OCI-LY7 (cell line): ENCODE results near the gene TCTN1. TPM values are rescaled to one million over a fixed set of nuclear protein-coding genes. Genes with fewer than 3 reads are reported as not detected.

ENCODE experiments used
- BruUV-seq: library from RNA; stranded (reverse); fragments of 400-500 nt; replicated peaks from 2 replicates; lab custom pipeline; 2021; lab: Mats Ljungman, UMichigan
- CTCF ChIA-PET: fragments of 300-600 bp; sonication (Branson Sonifier 250); formaldehyde crosslinking; loops from one replicate; lab custom pipeline; 2022; ENCODE audit warnings: antibody characterized with exemption; ENCODE audit not compliant: unreplicated experiment; lab: Charles Lee
- POLR2A ChIA-PET: fragments of 300-600 bp; sonication (Branson Sonifier 250); formaldehyde crosslinking; loops from one replicate; lab custom pipeline; 2022; ENCODE audit warnings: antibody characterized with exemption; lab: Charles Lee
- DNase-seq: peaks from one replicate; pipeline ENCODE4 v3.0.0-alpha.2; 2015; ENCODE audit warnings: low spot score
- H2AFZ ChIP-seq: fragments of 200-600 bp; sonication (generic), shearing (Covaris generic); 2 replicates; pipeline ENCODE4 v1.6.1; 2014; ENCODE audit warnings: mild to moderate bottlenecking, antibody characterized with exemption, low read length, moderate library complexity
- H3K27ac ChIP-seq: fragments of 200-600 bp; sonication (generic); 2 replicates; pipeline ENCODE4 v1.5.1; 2014; ENCODE audit warnings: mixed run types, low read depth, mild to moderate bottlenecking, moderate library complexity, low read length, inconsistent platforms; ENCODE audit not compliant: poor library complexity, severe bottlenecking
- H3K36me3 ChIP-seq: fragments of 200-600 bp; sonication (generic); 2 replicates; pipeline ENCODE4 v1.6.1; 2014; ENCODE audit warnings: mild to moderate bottlenecking, antibody characterized with exemption, low read length, moderate library complexity, mixed read lengths; ENCODE audit not compliant: insufficient read depth
- H3K4me1 ChIP-seq: fragments of 200-600 bp; sonication (generic); 2 replicates; pipeline ENCODE4 v1.5.1; 2014; ENCODE audit warnings: mild to moderate bottlenecking, low read length; ENCODE audit not compliant: insufficient read depth, poor library complexity, severe bottlenecking
- H3K4me2 ChIP-seq: fragments of 200-600 bp; sonication (generic); 2 replicates; pipeline ENCODE4 v1.6.1; 2014; ENCODE audit warnings: mild to moderate bottlenecking, low read length
- H3K4me3 ChIP-seq: fragments of 200-600 bp; sonication (generic); 2 replicates; pipeline ENCODE4 v1.5.1; 2014; ENCODE audit warnings: mild to moderate bottlenecking, low read depth, low read length; ENCODE audit not compliant: poor library complexity, severe bottlenecking
- H3K79me2 ChIP-seq: fragments of 200-600 bp; sonication (generic); 2 replicates; pipeline ENCODE4 v1.6.1; 2016; ENCODE audit warnings: low read depth, mild to moderate bottlenecking, low read length, moderate library complexity, mixed read lengths; ENCODE audit not compliant: insufficient read depth
- H3K9me2 ChIP-seq: fragments of 200-600 bp; sonication (generic); 2 replicates; pipeline ENCODE4 v1.6.1; 2016; ENCODE audit warnings: mild to moderate bottlenecking, low read length, mixed read lengths; ENCODE audit not compliant: insufficient read depth
- H3K9me3 ChIP-seq: fragments of 200-600 bp; sonication (generic); 2 replicates; pipeline ENCODE4 v1.6.1; 2014; ENCODE audit warnings: mild to moderate bottlenecking, mixed run types, low read length, mixed read lengths
- H4K20me1 ChIP-seq: fragments of 200-600 bp; sonication (generic); 2 replicates; pipeline ENCODE4 v1.6.1; 2014; ENCODE audit warnings: mild to moderate bottlenecking, antibody characterized with exemption, low read length, moderate library complexity, mixed read lengths; ENCODE audit not compliant: insufficient read depth
- EZH2phosphoT487 ChIP-seq: fragments of 200-600 bp; sonication (generic); IDR thresholded peaks from 2 replicates; pipeline ENCODE4 v1.6.1; 2018; ENCODE audit warnings: low read depth, borderline replicate concordance, mild to moderate bottlenecking, mixed run types, antibody characterized with exemption, low read length, moderate library complexity, mixed read lengths
- intact Hi-C: fragments of 100-400 bp; cut with micrococcal nuclease; formaldehyde crosslinking; loops from one replicate; pipeline ENCODE4 v1.10.0; 2022; ENCODE audit not compliant: unreplicated experiment
- total RNA-seq, 2 experiments: library from RNA; depleted of rRNA in 1 of 2; stranded (reverse); fragments of >200 nt in 1 of 2; shearing (Covaris generic) in 1 of 2; gene quantifications; 2 replicates each; pipeline ENCODE4 v1.2.3, GENCODE V29; 2014 to 2022
- TF ChIP-seq, protein P1 (sequence below): fragments of 200-600 bp; sonication (generic); conservative IDR thresholded peaks from 2 replicates; pipeline ENCODE4 v1.5.1; 2014; ENCODE audit warnings: mild to moderate bottlenecking, antibody characterized with exemption, low read length, moderate library complexity, mixed read lengths

Gene TCTN1
- total RNA-seq, 2 experiments from 2014 or later, result 8.7 to 19.9 TPM

DNA sequence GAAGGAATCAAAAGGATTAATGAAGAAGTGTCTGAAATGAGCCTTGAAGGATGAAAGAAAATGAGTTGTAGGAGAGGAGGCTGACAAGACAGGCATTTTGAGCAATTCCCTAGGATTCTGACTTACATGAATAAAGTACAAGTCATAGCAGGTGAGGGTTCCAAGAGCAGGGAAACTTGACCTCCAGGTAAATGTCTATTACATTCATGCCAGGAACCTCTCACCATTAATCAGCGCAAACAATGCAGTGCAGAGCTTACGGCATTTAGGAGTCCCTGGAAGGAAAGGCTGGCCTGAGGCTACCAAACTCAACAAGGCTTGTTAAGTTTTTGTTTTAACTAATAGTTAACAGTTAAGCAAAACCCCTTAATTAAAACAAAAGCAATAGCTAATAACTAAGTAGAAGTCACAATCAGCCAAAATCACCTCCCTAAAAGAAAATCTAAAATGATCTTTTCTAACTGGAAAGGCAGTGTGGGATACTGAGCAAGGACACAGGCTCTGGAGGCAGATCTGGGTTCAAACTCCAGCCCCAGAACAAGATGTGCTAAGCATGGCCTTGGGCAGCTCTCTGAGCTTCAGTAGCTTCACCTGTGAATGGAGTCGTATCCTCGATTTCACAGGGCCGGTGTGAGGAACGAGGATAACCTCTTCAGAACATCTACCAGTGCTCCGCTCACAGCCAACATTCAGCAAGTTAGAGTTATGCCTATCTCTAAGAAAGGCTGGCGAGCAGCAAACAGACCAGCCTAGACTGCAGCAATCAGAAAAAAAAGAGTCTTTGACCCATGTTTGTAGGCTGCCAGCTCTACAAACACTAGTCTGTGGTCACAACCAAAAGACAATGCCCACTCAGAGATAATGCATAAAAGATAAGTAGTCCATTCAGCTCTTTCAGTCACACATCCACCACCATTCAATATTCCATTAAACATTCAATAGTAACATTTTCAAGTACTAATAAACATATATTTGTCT lies 47.7 kb upstream of the TCTN1 start:
- no TSS peak for BruUV-seq
- no peaks in the 10 kb centered on the region for H3K9me2 ChIP-seq
- H3K79me2 ChIP-seq, result peaks cover 86% of the 10 kb centered on the region
- H3K9me3 ChIP-seq, result peaks cover 12% of the 10 kb centered on the region
- DNase-seq, result no peak
- no peak overlapping the region for H3K4me3 ChIP-seq
- H4K20me1 ChIP-seq, result peaks cover 13% of the 10 kb centered on the region; the same call in 1 of the 2 replicates
- intact Hi-C loops, result no loop called here
- ChIA-PET CTCF (no interaction called here), POLR2A (interaction anchor here (0.6 to 1.6 kb wide), 8 partner anchors 8 to 28 kb away, joined by 3 to 7 read pairs (median 4); no protein-coding TSS in a partner anchor)
- H3K36me3 ChIP-seq, result peaks cover 12% of the 10 kb centered on the region
- no peak overlapping the region for H3K27ac ChIP-seq
- no peak overlapping the region for H3K4me2 ChIP-seq
- H3K4me1 ChIP-seq, result peaks cover 44% of the 10 kb centered on the region
- TF ChIP-seq EZH2phosphoT487, result no peak
- TF ChIP-seq, protein P1, sequence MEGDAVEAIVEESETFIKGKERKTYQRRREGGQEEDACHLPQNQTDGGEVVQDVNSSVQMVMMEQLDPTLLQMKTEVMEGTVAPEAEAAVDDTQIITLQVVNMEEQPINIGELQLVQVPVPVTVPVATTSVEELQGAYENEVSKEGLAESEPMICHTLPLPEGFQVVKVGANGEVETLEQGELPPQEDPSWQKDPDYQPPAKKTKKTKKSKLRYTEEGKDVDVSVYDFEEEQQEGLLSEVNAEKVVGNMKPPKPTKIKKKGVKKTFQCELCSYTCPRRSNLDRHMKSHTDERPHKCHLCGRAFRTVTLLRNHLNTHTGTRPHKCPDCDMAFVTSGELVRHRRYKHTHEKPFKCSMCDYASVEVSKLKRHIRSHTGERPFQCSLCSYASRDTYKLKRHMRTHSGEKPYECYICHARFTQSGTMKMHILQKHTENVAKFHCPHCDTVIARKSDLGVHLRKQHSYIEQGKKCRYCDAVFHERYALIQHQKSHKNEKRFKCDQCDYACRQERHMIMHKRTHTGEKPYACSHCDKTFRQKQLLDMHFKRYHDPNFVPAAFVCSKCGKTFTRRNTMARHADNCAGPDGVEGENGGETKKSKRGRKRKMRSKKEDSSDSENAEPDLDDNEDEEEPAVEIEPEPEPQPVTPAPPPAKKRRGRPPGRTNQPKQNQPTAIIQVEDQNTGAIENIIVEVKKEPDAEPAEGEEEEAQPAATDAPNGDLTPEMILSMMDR, result no peak
- no peak overlapping the region for H2AFZ ChIP-seq

DNA sequence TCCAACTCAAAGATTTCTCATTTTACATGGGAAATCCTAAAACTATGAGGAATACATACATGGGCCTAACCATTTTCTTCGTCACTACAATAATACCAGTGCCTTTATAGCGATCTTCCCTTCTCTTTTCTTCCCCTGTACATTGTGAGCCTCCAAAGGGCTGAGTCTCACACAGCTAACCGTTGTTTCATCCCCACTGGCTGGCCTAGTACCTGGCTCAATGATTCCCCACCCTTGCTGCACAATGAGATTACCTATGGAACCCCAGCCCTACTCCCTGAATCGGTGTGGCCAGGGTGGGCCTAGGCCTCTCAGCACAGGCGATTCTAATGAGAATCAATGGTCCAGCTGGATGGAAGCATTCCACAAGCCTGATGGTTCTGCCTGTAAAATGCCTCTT lies 46.9 kb upstream of the TCTN1 start:
- intact Hi-C loops, result no loop called here
- Histone ChIP-seq H2AFZ (no peak overlapping the region), H3K4me2 (no peak overlapping the region), H3K36me3 (peaks cover 20% of the 10 kb centered on the region), H3K27ac (no peak overlapping the region), H3K9me2 (no peaks in the 10 kb centered on the region), H3K9me3 (peaks cover 20% of the 10 kb centered on the region), H3K4me1 (peaks cover 35% of the 10 kb centered on the region), H3K79me2 (peaks cover 86% of the 10 kb centered on the region), H3K4me3 (no peak overlapping the region), H4K20me1 (peaks cover 13% of the 10 kb centered on the region; the same call in 1 of the 2 replicates)
- no peak for DNase-seq
- TF ChIP-seq, protein P1, result no peak
- no peak for TF ChIP-seq EZH2phosphoT487
- CTCF ChIA-PET, result no interaction called here
- POLR2A ChIA-PET, result interaction anchor here (1.2 to 1.3 kb wide), 2 partner anchors 14 to 27 kb away, joined by 4 read pairs; no protein-coding TSS in a partner anchor
- BruUV-seq, result no TSS peak
